Activated naive CD4-positive, alpha-beta T cell (primary cell): ENCODE measurements around the gene METTL26.
A peak's percentile ranks its signal among the peaks of the same experiment; 100 is the strongest.

Experiments used
- DNase-seq, 4 experiments: peaks; one replicate each; lab custom pipeline; 2025; lab: John Stamatoyannopoulos, UW

METTL26 gene

GRCh38 chr16:674968-675883, 39.1 kb upstream of the METTL26 start, which contains the start of gene RHBDL1:
RHBDL1 (plus strand) TSS chr16:675671; CDS start chr16:675791, 120 bp downstream.
- DNase-seq: no peak

DNA sequence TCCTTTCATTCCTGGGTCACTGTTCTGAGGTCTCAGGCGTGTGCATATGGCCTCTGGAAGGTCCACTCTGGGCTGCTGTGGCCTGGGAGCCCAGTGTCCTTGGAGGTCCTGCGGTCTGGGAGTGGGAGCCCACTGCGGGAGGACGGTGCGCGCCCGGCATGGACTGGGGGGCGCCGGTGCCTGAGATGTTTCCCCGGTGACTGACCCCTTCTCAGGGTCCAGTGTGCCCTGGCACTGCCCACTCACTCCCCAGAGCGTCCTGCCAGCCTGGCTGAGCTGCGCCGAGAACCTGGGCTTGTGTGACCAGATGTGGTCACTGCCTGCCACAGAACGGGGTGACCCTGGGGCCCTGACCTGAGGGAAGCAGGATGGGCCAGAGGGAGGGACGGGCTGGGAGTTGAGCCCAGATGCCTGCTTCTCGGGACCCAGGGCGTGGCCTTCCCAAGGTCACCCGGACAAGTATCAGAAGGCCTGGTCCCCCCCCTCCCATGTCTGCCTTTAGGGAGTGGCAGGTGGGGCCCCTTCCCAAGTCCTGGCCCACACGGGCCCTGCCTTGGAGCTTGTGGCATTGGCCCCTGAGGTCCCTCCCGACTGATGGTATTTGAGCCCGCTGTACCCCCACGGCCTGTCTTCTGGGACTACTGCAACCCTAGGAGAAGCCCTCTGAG, 38.2 kb upstream of the METTL26 start:
- DNase-seq: no peak

- DNase-seq: no peak
These were observed 37.4 kb upstream of the METTL26 start for GRCh38 chr16:673399-673991.

DNA sequence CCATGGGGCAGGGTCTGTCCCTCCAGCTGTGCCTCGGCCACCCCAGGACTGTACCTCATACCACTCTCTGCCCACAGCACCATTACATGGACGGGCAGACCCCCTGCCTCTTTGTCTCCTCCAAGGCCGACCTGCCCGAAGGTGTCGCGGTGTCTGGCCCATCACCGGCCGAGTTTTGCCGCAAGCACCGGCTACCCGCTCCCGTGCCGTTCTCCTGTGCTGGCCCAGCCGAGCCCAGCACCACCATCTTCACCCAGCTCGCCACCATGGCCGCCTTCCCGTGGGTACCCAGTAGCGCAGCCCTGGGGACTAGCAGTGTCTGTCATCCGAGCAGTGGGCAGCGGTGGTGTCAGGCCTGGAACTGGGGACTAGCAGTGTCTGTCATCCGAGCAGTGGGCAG, 36.7 kb upstream of the METTL26 start:
- DNase-seq: no peak

DNA sequence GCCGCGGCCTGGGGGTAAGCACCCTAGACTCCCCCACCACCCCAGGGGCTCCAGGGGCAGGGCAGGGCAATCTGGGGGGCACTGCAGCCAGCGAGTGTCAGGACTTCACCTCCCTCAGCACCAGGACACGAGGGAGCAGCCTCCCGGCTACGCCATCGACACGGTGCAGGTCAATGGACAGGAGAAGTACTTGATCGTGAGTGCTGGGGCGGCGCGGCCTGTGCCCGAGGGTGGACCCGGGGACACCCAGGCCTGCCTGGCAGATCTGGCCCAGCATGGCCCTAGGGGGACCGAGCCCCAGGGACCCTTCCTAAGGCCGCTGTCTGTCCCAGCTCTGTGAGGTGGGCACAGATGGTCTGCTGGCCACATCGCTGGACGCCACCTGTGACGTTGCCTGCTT, 36.3 kb upstream of the METTL26 start:
- DNase-seq: no peak

- DNase-seq: no peak
These were observed 35.4 kb upstream of the METTL26 start for GRCh38 chr16:671353-672131.

DNA sequence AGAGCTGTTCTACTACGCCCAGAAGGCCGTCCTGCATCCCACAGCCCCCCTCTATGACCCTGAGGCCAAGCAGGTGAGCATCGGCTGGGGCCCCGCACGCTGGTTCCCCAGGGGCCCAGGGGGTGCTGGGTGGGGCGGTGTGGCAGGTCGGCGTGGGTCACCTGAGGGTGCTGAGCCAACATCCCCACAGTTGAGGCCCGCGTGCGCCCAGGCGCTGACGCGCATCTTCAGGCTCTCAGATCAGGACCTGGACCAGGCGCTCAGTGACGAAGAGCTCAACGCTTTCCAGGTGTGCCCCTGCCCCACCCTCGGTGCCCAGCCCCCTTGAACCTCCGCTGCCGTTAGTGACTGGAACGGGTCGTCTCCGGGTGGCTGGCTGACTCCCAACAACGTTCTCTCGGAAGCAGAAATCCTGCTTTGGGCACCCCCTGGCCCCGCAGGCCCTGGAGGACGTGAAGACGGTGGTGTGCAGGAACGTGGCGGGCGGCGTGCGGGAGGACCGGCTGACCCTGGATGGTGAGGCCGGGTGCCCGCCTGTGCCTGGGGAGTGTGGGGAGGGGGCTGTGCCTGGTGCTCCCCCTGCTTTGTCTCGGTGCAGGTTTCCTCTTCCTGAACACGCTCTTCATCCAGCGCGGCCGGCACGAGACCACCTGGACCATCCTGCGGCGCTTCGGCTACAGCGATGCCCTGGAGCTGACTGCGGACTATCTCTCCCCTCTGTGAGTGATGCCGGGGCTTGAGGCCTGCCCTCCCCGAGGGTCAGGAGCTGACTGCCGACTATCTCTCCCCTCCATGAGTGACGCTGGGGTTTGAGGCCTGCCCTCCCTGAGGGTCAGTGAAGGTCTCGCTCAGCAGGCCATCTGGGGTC, 34.6 kb upstream of the METTL26 start:
- DNase-seq: no peak

GRCh38 chr16:669666-670065, 33.6 kb upstream of the METTL26 start:
- no peak for DNase-seq

DNA sequence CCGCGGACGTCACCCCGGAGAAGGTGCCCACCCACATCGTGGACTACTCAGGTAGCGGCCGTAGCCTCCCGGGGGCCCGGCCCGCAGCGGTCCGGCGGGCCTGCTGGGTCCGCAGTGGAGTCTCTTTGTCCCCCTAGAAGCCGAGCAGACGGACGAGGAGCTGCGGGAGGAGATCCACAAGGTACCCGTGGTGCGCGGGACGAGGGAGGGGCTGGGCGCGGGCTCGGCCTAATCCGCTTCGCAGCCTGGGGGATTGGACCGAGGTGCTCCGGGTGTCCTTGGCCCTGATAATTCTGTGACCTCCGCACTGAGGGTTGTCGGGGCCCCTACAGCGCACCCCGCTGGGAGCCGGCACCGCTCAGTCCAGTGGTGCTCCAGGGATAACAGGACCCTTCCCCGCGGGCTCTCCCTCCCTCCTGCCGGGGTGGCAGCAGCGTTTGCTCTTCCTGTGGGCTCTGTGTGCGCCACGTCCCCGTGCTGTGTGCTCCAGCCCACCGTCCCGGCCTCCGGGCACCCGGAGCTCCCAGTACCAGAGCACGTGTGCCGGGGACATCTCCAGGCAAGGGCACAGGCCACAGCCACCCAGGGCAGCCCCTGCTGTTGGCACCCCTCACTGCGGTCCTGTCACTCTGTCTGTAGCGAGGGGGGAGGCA, 32.5 kb upstream of the METTL26 start:
- no peak for DNase-seq

DNA sequence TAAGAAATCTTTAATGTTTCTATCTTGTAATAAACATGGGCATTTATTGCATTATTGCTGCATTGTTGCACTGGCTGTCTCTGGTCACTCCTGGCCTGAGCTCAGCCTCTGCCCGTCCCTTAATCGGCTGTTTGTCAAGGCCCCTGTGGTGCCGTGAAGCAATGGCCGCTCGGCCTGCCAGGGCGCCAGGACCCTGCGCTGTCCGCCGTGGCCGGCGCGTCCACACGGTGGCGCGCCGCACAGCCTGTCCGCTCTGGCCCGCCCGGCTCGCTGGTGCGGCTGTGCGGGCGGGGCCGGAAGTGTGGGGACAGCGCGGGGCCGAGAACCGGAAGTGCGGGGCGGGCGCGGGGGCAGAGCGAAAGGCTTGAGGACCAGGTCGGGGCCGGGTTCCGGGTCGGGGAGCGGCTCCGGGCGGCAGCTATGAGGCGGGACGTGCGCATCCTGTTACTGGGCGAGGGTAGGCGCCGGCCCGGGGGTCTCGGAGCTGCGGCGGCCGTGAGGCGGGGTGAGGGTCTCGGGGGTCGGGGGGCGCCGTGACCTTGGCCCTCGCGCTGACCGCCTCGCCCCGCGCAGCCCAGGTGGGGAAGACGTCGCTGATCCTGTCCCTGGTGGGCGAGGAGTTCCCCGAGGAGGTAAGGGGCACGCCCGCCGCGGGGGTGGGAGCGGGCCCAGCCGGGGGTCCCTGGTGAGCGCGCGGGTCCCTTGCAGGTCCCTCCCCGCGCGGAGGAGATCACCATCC, 31.8 kb upstream of the METTL26 start, which contains the start of gene RHOT2:
TSS of gene RHOT2 (plus strand) at position 353 of the 739 bp plus-strand sequence. CDS start at position 421, 68 bp downstream.
- peak; percentile 73 to 89 (median 80) for DNase-seq

DNA sequence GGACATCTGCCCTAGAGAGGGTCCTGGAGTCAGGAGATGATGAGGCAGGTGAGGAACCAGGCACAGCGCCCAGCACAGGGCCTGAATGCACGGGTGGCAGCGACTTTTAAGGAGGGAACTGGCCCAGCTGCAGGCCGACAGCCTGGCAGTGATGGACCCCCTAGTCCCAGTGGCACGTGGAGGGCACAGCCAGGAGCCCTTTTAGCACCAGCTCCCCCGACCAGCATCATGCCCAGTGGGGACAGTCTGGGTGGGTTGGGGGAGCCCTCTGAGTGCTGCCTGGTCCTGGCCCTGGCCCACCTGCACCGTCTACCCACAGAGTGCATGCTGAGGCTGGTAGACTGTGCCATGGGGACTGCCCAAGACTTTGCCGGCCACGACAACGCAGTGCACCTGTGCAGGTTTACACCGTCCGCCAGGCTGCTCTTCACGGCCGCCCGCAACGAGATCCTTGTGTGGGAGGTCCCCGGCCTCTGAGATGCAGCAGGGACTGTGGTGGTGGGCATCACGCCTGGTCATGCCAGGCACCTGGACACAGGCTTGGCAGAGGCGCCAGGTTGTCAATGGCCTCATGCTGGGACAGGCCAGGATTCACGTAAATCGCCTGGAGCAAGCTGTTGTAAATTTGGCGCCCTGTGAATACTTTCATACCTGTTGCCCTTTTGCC, 31.1 kb upstream of the METTL26 start:
- DNase-seq: no peak

GRCh38 chr16:666572-666971, 30.5 kb upstream of the METTL26 start:
- DNase-seq: no peak

DNA sequence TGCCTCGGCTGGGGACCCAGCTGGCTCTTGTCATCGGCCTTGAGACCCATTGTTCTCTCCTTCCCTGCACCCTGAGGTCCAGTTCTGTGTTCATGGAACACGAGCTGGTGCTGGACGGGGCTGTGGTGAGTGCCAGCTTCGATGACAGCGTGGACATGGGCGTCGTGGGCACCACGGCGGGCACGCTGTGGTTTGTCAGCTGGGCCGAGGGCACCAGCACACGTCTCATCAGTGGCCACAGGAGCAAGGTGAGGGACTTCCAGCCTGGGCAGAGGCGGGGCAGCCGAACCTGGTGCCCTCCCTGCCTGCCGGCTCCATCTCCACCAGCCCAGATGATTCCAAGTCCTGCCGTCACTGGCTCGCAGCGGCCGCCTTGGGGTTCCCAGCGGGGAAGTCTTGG, 26.5 kb upstream of the METTL26 start:
- no peak for DNase-seq

DNA sequence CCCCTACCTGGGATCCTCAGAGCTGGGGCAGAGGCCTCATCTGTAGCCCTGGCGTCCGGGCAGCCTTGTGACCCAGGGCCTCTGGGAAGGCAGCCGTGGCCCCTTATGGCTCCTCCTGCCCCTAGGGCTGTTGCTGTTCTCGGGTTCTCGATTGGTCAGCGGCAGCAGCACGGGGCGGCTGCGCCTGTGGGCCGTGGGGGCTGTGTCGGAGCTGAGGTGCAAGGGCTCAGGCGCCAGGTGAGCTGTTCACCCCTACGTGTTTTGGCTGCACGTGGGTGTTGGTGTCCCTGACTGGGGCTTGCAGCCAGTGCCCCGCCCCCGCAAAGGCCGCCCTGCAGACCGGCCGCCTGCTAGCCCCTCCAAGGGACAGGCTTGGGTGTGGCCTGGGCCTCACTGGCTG, 26.0 kb upstream of the METTL26 start:
- no peak for DNase-seq

DNA sequence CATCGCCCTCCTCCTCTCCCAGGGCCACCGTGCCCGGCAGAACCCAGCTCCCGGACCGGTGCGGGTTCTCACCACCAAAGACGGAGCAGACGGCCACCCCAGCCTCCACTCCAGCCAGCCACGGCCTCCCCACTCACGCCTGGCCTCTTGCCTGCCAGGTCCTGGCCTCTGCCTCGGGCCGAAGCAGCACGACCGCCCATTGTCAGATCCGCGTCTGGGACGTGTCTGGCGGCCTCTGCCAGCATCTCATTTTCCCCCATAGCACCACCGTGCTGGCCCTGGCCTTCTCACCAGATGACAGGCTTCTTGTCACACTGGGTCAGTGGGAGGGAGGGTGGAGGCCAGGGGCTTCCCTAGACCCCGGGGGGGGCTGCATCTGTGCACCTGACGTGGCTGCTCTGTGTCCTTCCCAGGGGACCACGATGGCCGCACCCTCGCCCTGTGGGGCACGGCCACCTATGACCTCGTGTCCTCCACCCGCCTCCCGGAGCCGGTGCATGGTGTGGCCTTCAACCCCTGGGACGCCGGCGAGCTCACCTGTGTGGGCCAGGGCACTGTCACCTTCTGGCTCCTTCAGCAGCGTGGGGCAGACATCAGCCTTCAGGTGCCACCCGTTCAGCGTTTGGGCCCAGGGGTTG, 25.2 kb upstream of the METTL26 start:
- no peak for DNase-seq

- peak in 3 of 4 experiments; percentile 50 to 75 (median 61) for DNase-seq
These were observed 24.5 kb upstream of the METTL26 start for GRCh38 chr16:660459-661183.

- DNase-seq: no peak
These were observed 24.0 kb upstream of the METTL26 start for GRCh38 chr16:660132-660458.

DNA sequence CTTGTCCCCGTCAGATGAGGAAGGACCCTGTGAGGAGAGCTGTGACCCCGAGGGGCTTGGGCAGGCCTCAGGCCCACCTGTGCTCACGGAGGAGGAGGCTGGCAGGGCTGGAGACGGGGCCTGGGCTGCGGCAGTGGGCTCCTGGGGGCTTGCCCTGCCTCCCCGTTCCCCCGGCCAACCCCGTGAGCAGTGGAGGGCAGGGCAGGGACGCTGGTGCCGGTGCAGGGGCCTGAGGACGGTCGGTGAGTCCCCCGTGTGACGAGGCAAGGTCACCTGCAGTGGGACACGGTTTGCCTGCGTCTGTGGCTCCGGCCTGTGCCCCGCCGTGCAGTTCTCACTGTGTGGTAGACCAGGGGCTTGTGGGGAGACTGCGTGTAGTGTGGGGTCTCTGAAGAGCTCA, 23.5 kb upstream of the METTL26 start:
- no peak for DNase-seq
